Ascending aorta (tissue), 2 donors: ENCODE measurements around the gene FOXN3. TPM values are rescaled to one million over a fixed set of nuclear protein-coding genes. Genes with fewer than 3 reads are reported as not detected.

Source experiments
- DNase-seq, 2 donors: peaks; one replicate each; pipeline ENCODE4 v3.0.0-alpha.2; 2019; ENCODE audit warnings: low spot score in 2 of 2
- H3K27ac ChIP-seq, 2 donors: fragments of 200-600 bp; sonication (generic); one replicate each; pipeline ENCODE4 v1.5.1; 2016 to 2017; ENCODE audit warnings: mild to moderate bottlenecking in 1 of 2
- H3K27me3 ChIP-seq: fragments of 200-600 bp; sonication (generic); one replicate; pipeline ENCODE4 v1.5.1; 2017
- H3K36me3 ChIP-seq, 2 donors: fragments of 200-600 bp; sonication (generic); one replicate each; pipeline ENCODE4 v1.5.1; 2016
- H3K4me1 ChIP-seq, 2 donors: fragments of 200-600 bp; sonication (generic); one replicate each; pipeline ENCODE4 v1.5.1; 2016 to 2017; ENCODE audit warnings: mild to moderate bottlenecking in 1 of 2
- H3K4me3 ChIP-seq, 2 donors: fragments of 200-600 bp; sonication (generic); one replicate each; pipeline ENCODE4 v1.5.1; 2016 to 2017; ENCODE audit warnings: mild to moderate bottlenecking in 1 of 2
- H3K9me3 ChIP-seq, 2 donors: fragments of 200-600 bp; sonication (generic); one replicate each; pipeline ENCODE4 v1.5.1; 2016
- intact Hi-C: fragments of 100-400 bp; cut with DNase I; formaldehyde crosslinking; loops from one replicate; pipeline ENCODE4 v1.15.1; 2023
- total RNA-seq: library from RNA; depleted of rRNA; stranded (reverse); fragments of >200 nt; gene quantifications from one replicate; pipeline ENCODE4 v1.1.0, GENCODE V29; 2016
- TF ChIP-seq, protein P1 (sequence below), 3 experiments: fragments of 200-600 bp in 2 of 3; fragments of 450-650 bp in 1 of 3; sonication (generic) in 2 of 3; IDR thresholded peaks; one replicate each; pipeline ENCODE4 v1.5.1; 2016 to 2019; ENCODE audit warnings: antibody characterized with exemption in 3 of 3, mild to moderate bottlenecking in 1 of 3, moderate library complexity in 1 of 3

FOXN3 gene
- total RNA-seq, 1 donor from 2014 or later = 96.3 TPM

DNA sequence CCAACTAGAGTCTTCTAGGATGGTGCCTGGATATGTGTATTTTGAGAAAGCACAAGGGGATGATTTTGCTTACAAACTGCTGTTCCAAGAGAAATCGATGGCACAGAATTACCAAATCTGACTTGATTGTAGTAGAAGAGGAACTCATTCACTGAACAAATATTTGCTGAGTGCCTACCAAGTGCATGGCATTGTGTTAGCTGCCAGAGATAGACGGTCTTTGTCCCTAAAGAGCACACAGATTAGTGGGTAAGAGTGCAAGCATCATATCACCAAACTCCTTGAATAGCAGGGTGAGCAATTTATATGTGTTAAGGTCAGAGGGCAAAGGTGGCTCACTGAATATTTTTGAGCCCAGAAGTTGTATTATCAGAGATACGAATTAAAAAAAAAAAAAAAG, 3.5 kb upstream of the FOXN3 start:
- intact Hi-C loops = no loop called here
- no peaks in the 10 kb centered on the region for H3K9me3 ChIP-seq
- H3K36me3 ChIP-seq = no peaks in the 10 kb centered on the region
- TF ChIP-seq, protein P1, sequence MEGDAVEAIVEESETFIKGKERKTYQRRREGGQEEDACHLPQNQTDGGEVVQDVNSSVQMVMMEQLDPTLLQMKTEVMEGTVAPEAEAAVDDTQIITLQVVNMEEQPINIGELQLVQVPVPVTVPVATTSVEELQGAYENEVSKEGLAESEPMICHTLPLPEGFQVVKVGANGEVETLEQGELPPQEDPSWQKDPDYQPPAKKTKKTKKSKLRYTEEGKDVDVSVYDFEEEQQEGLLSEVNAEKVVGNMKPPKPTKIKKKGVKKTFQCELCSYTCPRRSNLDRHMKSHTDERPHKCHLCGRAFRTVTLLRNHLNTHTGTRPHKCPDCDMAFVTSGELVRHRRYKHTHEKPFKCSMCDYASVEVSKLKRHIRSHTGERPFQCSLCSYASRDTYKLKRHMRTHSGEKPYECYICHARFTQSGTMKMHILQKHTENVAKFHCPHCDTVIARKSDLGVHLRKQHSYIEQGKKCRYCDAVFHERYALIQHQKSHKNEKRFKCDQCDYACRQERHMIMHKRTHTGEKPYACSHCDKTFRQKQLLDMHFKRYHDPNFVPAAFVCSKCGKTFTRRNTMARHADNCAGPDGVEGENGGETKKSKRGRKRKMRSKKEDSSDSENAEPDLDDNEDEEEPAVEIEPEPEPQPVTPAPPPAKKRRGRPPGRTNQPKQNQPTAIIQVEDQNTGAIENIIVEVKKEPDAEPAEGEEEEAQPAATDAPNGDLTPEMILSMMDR (IDR thresholded peaks at IDR 0.05) = no peak
- DNase-seq = no peak
- no peaks in the 10 kb centered on the region for H3K27me3 ChIP-seq
- peak overlapping the region in 1 of 2 donors; percentile 39 for H3K27ac ChIP-seq
- no peak overlapping the region for H3K4me3 ChIP-seq
- peaks cover 3 to 17% of the 10 kb centered on the region in 2 donors for H3K4me1 ChIP-seq

- no peak for DNase-seq
- no peaks in the 10 kb centered on the region for H3K36me3 ChIP-seq
- H3K4me1 ChIP-seq = peaks cover 3 to 12% of the 10 kb centered on the region in 2 donors
- H3K27me3 ChIP-seq = no peaks in the 10 kb centered on the region
- H3K4me3 ChIP-seq = no peak overlapping the region
- TF ChIP-seq, protein P1 (IDR thresholded peaks at IDR 0.05) = no peak
- no peaks in the 10 kb centered on the region for H3K9me3 ChIP-seq
- H3K27ac ChIP-seq = peak overlapping the region in 1 of 2 donors; percentile 39
- intact Hi-C loops = loop anchor here (2.0 to 10.0 kb wide), 8 partner anchors 157 to 585 kb away; no protein-coding TSS in a partner anchor
Observed at GRCh38 chr14:89419973-89420482, 3.0 kb upstream of the FOXN3 start.

- DNase-seq = no peak
- TF ChIP-seq, protein P1 (IDR thresholded peaks at IDR 0.05) = no peak
Observed at GRCh38 chr14:89418976-89419375, 1.9 kb upstream of the FOXN3 start.

GRCh38 chr14:89418452-89418851, 1.4 kb upstream of the FOXN3 start:
- Histone ChIP-seq H3K4me1 (peaks cover 4 to 15% of the 10 kb centered on the region in 2 donors), H3K9me3 (no peaks in the 10 kb centered on the region), H3K4me3 (peak overlapping the region in 1 of 2 donors; percentile 65), H3K27me3 (no peaks in the 10 kb centered on the region), H3K36me3 (no peaks in the 10 kb centered on the region), H3K27ac (peak overlapping the region; percentile 84 to 97)
- intact Hi-C loops = loop anchor here (2.0 to 10.0 kb wide), 8 partner anchors 159 to 584 kb away; no protein-coding TSS in a partner anchor
- no peak for DNase-seq
- TF ChIP-seq, protein P1 (IDR thresholded peaks at IDR 0.05) = no peak

More at GRCh38 chr14:89418976-89419375, 1.9 kb upstream of the FOXN3 start:
- no peaks in the 10 kb centered on the region for H3K36me3 ChIP-seq
- H3K4me3 ChIP-seq = no peak overlapping the region
- H3K27ac ChIP-seq = peak overlapping the region; percentile 84 to 97
- H3K27me3 ChIP-seq = no peaks in the 10 kb centered on the region
- H3K4me1 ChIP-seq = peaks cover 4 to 13% of the 10 kb centered on the region in 2 donors
- no peaks in the 10 kb centered on the region for H3K9me3 ChIP-seq
- intact Hi-C loops = loop anchor here (2.0 to 10.0 kb wide), 8 partner anchors 158 to 584 kb away; no protein-coding TSS in a partner anchor

- Histone ChIP-seq H3K27ac (peak overlapping the region; percentile 84 to 97), H3K27me3 (no peaks in the 10 kb centered on the region), H3K9me3 (no peaks in the 10 kb centered on the region), H3K36me3 (no peaks in the 10 kb centered on the region), H3K4me3 (peak overlapping the region; percentile 65 to 79), H3K4me1 (peaks cover 4 to 13% of the 10 kb centered on the region in 2 donors)
- TF ChIP-seq, protein P1 (IDR thresholded peaks at IDR 0.05) = peak; percentile 22 to 54 (median 44)
- peak in 1 of 2 donors; percentile 80 for DNase-seq
- intact Hi-C loops = loop anchor here (2.0 to 10.0 kb wide), 11 partner anchors 113 to 583 kb away; no protein-coding TSS in a partner anchor
Observed at GRCh38 chr14:89417465-89418225, 612 bp upstream of the FOXN3 start.
